GM23338 (cell line): ENCODE results near the gene NUTM2F. TPM values are rescaled to one million over a fixed set of nuclear protein-coding genes. Genes with fewer than 3 reads are reported as not detected.

Experiments used
- ATAC-seq: fragments of 200-7000 bp; cut with Tn5 transposase; 3 replicates; pipeline ENCODE4 v1.9.1; 2020
- DNase-seq: peaks from one replicate; pipeline ENCODE4 v3.0.0-alpha.2; 2015; ENCODE audit warnings: low spot score
- H2AFZ ChIP-seq: fragments of 200-600 bp; sonication (generic); 2 replicates; pipeline ENCODE4 v1.8.0; 2016; ENCODE audit warnings: antibody characterized with exemption, mild to moderate bottlenecking, moderate library complexity
- H3F3A ChIP-seq: fragments of 200-600 bp; sonication (generic); replicated peaks from 2 replicates; pipeline ENCODE4 v1.8.0; 2017; ENCODE audit warnings: antibody characterized with exemption, mixed run types, low read depth
- H3K27ac ChIP-seq: fragments of 200-600 bp; sonication (generic); 2 replicates; pipeline ENCODE4 v1.6.1; 2016; ENCODE audit warnings: low read depth
- H3K27me3 ChIP-seq: fragments of 200-600 bp; sonication (generic); 2 replicates; pipeline ENCODE4 v1.8.0; 2016; ENCODE audit warnings: mild to moderate bottlenecking, mixed run types, moderate library complexity; ENCODE audit not compliant: insufficient read depth
- H3K36me3 ChIP-seq: fragments of 200-600 bp; sonication (generic); 2 replicates; pipeline ENCODE4 v1.8.0; 2016; ENCODE audit warnings: mild to moderate bottlenecking; ENCODE audit not compliant: insufficient read depth
- H3K4me1 ChIP-seq: fragments of 200-600 bp; sonication (generic); 2 replicates; pipeline ENCODE4 v1.8.0; 2016; ENCODE audit warnings: mild to moderate bottlenecking, moderate library complexity; ENCODE audit not compliant: insufficient read depth
- H3K4me2 ChIP-seq: fragments of 200-600 bp; sonication (generic); 2 replicates; pipeline ENCODE4 v1.7.1; 2017; ENCODE audit warnings: mixed run types
- H3K4me3 ChIP-seq: fragments of 200-600 bp; sonication (generic); 2 replicates; pipeline ENCODE4 v1.6.1; 2016; ENCODE audit warnings: mixed run types
- H3K79me2 ChIP-seq: fragments of 200-600 bp; sonication (generic); replicated peaks from 2 replicates; pipeline ENCODE4 v1.8.0; 2017; ENCODE audit warnings: mild to moderate bottlenecking; ENCODE audit not compliant: insufficient read depth
- H3K9me2 ChIP-seq: fragments of 200-600 bp; sonication (generic); 2 replicates; pipeline ENCODE4 v1.8.0; 2017; ENCODE audit not compliant: insufficient read depth
- H4K20me1 ChIP-seq: fragments of 200-600 bp; sonication (generic); replicated peaks from 2 replicates; pipeline ENCODE4 v1.8.0; 2017; ENCODE audit warnings: mild to moderate bottlenecking; ENCODE audit not compliant: insufficient read depth
- H3K27ac Mint-ChIP-seq: 2 replicates; pipeline ENCODE4 v1.8.0; 2020; ENCODE audit warnings: inconsistent platforms, mild to moderate bottlenecking, moderate library complexity, mixed read lengths
- H3K27me3 Mint-ChIP-seq: 3 replicates; pipeline ENCODE4 v1.8.0; 2022; ENCODE audit warnings: low read depth, mild to moderate bottlenecking, moderate library complexity, mixed read lengths, inconsistent platforms; ENCODE audit not compliant: insufficient read depth, poor library complexity
- H3K36me3 Mint-ChIP-seq: 3 replicates; pipeline ENCODE4 v1.8.0; 2021; ENCODE audit warnings: low read depth, mild to moderate bottlenecking, inconsistent platforms, moderate library complexity, mixed read lengths
- H3K4me1 Mint-ChIP-seq: 3 replicates; pipeline ENCODE4 v1.8.0; 2020; ENCODE audit warnings: mild to moderate bottlenecking, inconsistent platforms, mixed read lengths
- H3K4me3 Mint-ChIP-seq: 3 replicates; pipeline ENCODE4 v1.8.0; 2021; ENCODE audit warnings: moderate library complexity, mild to moderate bottlenecking, inconsistent platforms, mixed read lengths
- H3K9me3 Mint-ChIP-seq: 3 replicates; pipeline ENCODE4 v1.8.0; 2020; ENCODE audit warnings: moderate library complexity, mild to moderate bottlenecking, inconsistent platforms, mixed read lengths
- CREB1 ChIP-seq: fragments of 250-450 bp; sonication (Bioruptor Pico); IDR thresholded peaks from 2 replicates; pipeline ENCODE4 v1.5.0; 2020; ENCODE audit warnings: low read depth, mild to moderate bottlenecking, moderate library complexity
- EZH2 ChIP-seq: fragments of 200-600 bp; sonication (generic); IDR thresholded peaks from one replicate; pipeline ENCODE4 v1.8.0; 2017; ENCODE audit warnings: antibody characterized with exemption, mild to moderate bottlenecking, low read depth; ENCODE audit not compliant: unreplicated experiment
- EZH2phosphoT487 ChIP-seq: fragments of 200-600 bp; sonication (generic); IDR thresholded peaks from one replicate; pipeline ENCODE4 v1.8.1; 2018; ENCODE audit warnings: antibody characterized with exemption; ENCODE audit not compliant: unreplicated experiment
- JUNB ChIP-seq: IDR thresholded peaks from one replicate; pipeline ENCODE4 v1.6.1; 2016; ENCODE audit warnings: antibody characterized with exemption; ENCODE audit not compliant: unreplicated experiment
- NANOG ChIP-seq: IDR thresholded peaks from 2 replicates; pipeline ENCODE4 v1.6.1; 2016; ENCODE audit warnings: antibody characterized with exemption, borderline replicate concordance
- POLR2AphosphoS5 ChIP-seq: IDR thresholded peaks from 2 replicates; pipeline ENCODE4 v1.6.1; 2016; ENCODE audit warnings: antibody characterized with exemption, low read depth
- STAT1 ChIP-seq: IDR thresholded peaks from one replicate; pipeline ENCODE4 v1.6.1; 2016; ENCODE audit warnings: antibody characterized with exemption; ENCODE audit not compliant: unreplicated experiment
- ZNF114 ChIP-seq: fragments of 250-450 bp; sonication (Bioruptor Pico); IDR thresholded peaks from 2 replicates; pipeline ENCODE4 v1.5.0; 2020; ENCODE audit warnings: mild to moderate bottlenecking, moderate library complexity
- ZNF331 ChIP-seq: fragments of 250-450 bp; sonication (Bioruptor Pico); IDR thresholded peaks from 2 replicates; pipeline ENCODE4 v1.5.0; 2020; ENCODE audit warnings: low read depth, mild to moderate bottlenecking, moderate library complexity
- polyA plus RNA-seq: library from polyadenylated mRNA; unstranded; fragments of >200 nt; fragmentation: Nextera tagmentation; extraction: Ambion mirVana; gene quantifications from 2 replicates; pipeline ENCODE4 v1.2.1, GENCODE V29; 2016
- total RNA-seq: library from RNA; depleted of rRNA; stranded (reverse); fragments of >200 nt; shearing (Covaris generic); gene quantifications from 2 replicates; pipeline ENCODE4 v1.2.3, GENCODE V29; 2014
- TF ChIP-seq, protein P1 (sequence below): IDR thresholded peaks from one replicate; pipeline ENCODE4 v1.6.1; 2018; ENCODE audit warnings: antibody characterized with exemption; ENCODE audit not compliant: unreplicated experiment
- TF ChIP-seq, protein P2 (sequence below): IDR thresholded peaks from 2 replicates; pipeline ENCODE4 v1.6.1; 2016; ENCODE audit warnings: antibody characterized with exemption
- TF ChIP-seq, protein P3 (sequence below): fragments of 250-450 bp; sonication (Bioruptor Pico); IDR thresholded peaks from 2 replicates; pipeline ENCODE4 v1.5.0; 2020; ENCODE audit warnings: mild to moderate bottlenecking, moderate library complexity
- TF ChIP-seq, protein P4 (sequence below), 2 experiments: fragments of 200-600 bp in 1 of 2; sonication (generic) in 1 of 2; conservative IDR thresholded peaks; 2 replicates each; pipeline versions ENCODE4 v1.5.1 to v1.6.1; 2016 to 2017; ENCODE audit warnings: antibody characterized with exemption in 2 of 2, low read depth in 2 of 2, mild to moderate bottlenecking in 2 of 2, moderate library complexity in 1 of 2

NUTM2F gene
- total and polyA plus RNA-seq, 2 experiments from 2014 or later: 0.19 to 0.45 TPM

DNA sequence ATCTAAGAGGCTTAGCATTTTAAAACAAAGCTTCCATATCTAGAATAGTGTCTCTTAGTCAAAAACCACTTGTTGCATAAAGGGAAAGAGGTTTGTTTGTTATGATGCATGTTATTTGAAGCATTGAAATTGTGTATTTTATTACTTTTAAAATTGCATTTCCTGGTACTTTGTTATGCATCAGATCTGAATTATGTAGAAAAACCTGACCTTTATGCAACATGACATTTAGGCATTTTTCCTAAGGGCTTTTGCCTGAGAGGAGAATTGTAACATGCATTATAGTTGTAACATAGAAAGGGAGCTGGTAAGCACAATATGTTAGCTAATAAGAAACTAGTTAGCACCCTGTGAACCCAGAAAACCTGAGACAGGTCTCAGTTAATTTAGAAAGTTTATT lies 47.3 kb downstream of the NUTM2F start:
- Mint-ChIP-seq H3K36me3 (peaks cover 57% of the 10 kb centered on the region), H3K9me3 (peaks cover 24% of the 10 kb centered on the region), H3K27me3 (no peaks in the 10 kb centered on the region), H3K4me1 (peaks cover 4% of the 10 kb centered on the region), H3K27ac (no peak overlapping the region), H3K4me3 (no peak overlapping the region)
- H3F3A ChIP-seq: no peaks in the 10 kb centered on the region
- DNase-seq (no peak), ATAC-seq (no peak)
- no peak overlapping the region for H3K4me3 ChIP-seq
- H4K20me1 ChIP-seq: no peaks in the 10 kb centered on the region
- H3K9me2 ChIP-seq: no peaks in the 10 kb centered on the region
- no peak overlapping the region for H2AFZ ChIP-seq
- H3K27me3 ChIP-seq: no peaks in the 10 kb centered on the region
- H3K4me2 ChIP-seq: no peak overlapping the region
- H3K79me2 ChIP-seq: peaks cover 2% of the 10 kb centered on the region
- no peak overlapping the region for H3K27ac ChIP-seq
- no peak for TF ChIP-seq ZNF114 (CRISPR knock-in tag)
- no peak for TF ChIP-seq EZH2
- TF ChIP-seq ZNF331 (CRISPR knock-in tag): no peak
- TF ChIP-seq, protein P1, sequence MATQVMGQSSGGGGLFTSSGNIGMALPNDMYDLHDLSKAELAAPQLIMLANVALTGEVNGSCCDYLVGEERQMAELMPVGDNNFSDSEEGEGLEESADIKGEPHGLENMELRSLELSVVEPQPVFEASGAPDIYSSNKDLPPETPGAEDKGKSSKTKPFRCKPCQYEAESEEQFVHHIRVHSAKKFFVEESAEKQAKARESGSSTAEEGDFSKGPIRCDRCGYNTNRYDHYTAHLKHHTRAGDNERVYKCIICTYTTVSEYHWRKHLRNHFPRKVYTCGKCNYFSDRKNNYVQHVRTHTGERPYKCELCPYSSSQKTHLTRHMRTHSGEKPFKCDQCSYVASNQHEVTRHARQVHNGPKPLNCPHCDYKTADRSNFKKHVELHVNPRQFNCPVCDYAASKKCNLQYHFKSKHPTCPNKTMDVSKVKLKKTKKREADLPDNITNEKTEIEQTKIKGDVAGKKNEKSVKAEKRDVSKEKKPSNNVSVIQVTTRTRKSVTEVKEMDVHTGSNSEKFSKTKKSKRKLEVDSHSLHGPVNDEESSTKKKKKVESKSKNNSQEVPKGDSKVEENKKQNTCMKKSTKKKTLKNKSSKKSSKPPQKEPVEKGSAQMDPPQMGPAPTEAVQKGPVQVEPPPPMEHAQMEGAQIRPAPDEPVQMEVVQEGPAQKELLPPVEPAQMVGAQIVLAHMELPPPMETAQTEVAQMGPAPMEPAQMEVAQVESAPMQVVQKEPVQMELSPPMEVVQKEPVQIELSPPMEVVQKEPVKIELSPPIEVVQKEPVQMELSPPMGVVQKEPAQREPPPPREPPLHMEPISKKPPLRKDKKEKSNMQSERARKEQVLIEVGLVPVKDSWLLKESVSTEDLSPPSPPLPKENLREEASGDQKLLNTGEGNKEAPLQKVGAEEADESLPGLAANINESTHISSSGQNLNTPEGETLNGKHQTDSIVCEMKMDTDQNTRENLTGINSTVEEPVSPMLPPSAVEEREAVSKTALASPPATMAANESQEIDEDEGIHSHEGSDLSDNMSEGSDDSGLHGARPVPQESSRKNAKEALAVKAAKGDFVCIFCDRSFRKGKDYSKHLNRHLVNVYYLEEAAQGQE: no peak
- TF ChIP-seq, protein P2, sequence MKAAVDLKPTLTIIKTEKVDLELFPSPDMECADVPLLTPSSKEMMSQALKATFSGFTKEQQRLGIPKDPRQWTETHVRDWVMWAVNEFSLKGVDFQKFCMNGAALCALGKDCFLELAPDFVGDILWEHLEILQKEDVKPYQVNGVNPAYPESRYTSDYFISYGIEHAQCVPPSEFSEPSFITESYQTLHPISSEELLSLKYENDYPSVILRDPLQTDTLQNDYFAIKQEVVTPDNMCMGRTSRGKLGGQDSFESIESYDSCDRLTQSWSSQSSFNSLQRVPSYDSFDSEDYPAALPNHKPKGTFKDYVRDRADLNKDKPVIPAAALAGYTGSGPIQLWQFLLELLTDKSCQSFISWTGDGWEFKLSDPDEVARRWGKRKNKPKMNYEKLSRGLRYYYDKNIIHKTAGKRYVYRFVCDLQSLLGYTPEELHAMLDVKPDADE: no peak
- TF ChIP-seq, protein P3, sequence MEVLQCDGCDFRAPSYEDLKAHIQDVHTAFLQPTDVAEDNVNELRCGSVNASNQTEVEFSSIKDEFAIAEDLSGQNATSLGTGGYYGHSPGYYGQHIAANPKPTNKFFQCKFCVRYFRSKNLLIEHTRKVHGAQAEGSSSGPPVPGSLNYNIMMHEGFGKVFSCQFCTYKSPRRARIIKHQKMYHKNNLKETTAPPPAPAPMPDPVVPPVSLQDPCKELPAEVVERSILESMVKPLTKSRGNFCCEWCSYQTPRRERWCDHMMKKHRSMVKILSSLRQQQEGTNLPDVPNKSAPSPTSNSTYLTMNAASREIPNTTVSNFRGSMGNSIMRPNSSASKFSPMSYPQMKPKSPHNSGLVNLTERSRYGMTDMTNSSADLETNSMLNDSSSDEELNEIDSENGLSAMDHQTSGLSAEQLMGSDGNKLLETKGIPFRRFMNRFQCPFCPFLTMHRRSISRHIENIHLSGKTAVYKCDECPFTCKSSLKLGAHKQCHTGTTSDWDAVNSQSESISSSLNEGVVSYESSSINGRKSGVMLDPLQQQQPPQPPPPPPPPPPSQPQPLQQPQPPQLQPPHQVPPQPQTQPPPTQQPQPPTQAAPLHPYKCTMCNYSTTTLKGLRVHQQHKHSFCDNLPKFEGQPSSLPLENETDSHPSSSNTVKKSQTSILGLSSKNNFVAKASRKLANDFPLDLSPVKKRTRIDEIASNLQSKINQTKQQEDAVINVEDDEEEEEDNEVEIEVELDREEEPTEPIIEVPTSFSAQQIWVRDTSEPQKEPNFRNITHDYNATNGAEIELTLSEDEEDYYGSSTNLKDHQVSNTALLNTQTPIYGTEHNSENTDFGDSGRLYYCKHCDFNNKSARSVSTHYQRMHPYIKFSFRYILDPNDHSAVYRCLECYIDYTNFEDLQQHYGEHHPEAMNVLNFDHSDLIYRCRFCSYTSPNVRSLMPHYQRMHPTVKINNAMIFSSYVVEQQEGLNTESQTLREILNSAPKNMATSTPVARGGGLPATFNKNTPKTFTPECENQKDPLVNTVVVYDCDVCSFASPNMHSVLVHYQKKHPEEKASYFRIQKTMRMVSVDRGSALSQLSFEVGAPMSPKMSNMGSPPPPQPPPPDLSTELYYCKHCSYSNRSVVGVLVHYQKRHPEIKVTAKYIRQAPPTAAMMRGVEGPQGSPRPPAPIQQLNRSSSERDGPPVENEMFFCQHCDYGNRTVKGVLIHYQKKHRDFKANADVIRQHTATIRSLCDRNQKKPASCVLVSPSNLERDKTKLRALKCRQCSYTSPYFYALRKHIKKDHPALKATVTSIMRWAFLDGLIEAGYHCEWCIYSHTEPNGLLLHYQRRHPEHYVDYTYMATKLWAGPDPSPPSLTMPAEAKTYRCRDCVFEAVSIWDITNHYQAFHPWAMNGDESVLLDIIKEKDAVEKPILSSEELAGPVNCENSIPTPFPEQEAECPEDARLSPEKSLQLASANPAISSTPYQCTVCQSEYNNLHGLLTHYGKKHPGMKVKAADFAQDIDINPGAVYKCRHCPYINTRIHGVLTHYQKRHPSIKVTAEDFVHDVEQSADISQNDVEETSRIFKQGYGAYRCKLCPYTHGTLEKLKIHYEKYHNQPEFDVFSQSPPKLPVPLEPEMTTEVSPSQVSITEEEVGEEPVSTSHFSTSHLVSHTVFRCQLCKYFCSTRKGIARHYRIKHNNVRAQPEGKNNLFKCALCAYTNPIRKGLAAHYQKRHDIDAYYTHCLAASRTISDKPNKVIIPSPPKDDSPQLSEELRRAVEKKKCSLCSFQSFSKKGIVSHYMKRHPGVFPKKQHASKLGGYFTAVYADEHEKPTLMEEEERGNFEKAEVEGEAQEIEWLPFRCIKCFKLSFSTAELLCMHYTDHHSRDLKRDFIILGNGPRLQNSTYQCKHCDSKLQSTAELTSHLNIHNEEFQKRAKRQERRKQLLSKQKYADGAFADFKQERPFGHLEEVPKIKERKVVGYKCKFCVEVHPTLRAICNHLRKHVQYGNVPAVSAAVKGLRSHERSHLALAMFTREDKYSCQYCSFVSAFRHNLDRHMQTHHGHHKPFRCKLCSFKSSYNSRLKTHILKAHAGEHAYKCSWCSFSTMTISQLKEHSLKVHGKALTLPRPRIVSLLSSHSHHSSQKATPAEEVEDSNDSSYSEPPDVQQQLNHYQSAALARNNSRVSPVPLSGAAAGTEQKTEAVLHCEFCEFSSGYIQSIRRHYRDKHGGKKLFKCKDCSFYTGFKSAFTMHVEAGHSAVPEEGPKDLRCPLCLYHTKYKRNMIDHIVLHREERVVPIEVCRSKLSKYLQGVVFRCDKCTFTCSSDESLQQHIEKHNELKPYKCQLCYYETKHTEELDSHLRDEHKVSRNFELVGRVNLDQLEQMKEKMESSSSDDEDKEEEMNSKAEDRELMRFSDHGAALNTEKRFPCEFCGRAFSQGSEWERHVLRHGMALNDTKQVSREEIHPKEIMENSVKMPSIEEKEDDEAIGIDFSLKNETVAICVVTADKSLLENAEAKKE (CRISPR knock-in tag): no peak
- no peak for TF ChIP-seq NANOG
- TF ChIP-seq STAT1: no peak
- TF ChIP-seq POLR2AphosphoS5: no peak
- no peak for TF ChIP-seq EZH2phosphoT487
- no peak for TF ChIP-seq JUNB
- no peak for TF ChIP-seq CREB1 (CRISPR knock-in tag)
- TF ChIP-seq, protein P4, sequence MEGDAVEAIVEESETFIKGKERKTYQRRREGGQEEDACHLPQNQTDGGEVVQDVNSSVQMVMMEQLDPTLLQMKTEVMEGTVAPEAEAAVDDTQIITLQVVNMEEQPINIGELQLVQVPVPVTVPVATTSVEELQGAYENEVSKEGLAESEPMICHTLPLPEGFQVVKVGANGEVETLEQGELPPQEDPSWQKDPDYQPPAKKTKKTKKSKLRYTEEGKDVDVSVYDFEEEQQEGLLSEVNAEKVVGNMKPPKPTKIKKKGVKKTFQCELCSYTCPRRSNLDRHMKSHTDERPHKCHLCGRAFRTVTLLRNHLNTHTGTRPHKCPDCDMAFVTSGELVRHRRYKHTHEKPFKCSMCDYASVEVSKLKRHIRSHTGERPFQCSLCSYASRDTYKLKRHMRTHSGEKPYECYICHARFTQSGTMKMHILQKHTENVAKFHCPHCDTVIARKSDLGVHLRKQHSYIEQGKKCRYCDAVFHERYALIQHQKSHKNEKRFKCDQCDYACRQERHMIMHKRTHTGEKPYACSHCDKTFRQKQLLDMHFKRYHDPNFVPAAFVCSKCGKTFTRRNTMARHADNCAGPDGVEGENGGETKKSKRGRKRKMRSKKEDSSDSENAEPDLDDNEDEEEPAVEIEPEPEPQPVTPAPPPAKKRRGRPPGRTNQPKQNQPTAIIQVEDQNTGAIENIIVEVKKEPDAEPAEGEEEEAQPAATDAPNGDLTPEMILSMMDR (conservative IDR thresholded peaks at IDR 0.05; ENCODE audit: low read depth in 2 of 2): no peak
- H3K4me1 ChIP-seq: 0 out of 2 replicates have a peak, but pooled peaks cover 3% of the 10 kb centered on the region
- peaks cover 13% of the 10 kb centered on the region for H3K36me3 ChIP-seq
